HCT116 (cell line): ENCODE data around the gene DLG2. TPM values are rescaled to one million over a fixed set of nuclear protein-coding genes. Genes with fewer than 3 reads are reported as not detected.

Experiments
- ATAC-seq: fragments of 200-7000 bp; cut with Tn5 transposase; 2 replicates; pipeline ENCODE4 v1.9.1; 2020; ENCODE audit warnings: mild to moderate bottlenecking, moderate library complexity
- BruUV-seq: library from RNA; stranded (reverse); fragments of 400-500 nt; replicated peaks from 2 replicates; lab custom pipeline; 2021; lab: Mats Ljungman, UMichigan
- CTCF ChIA-PET: fragments of 300-600 bp; sonication (Branson Sonifier 250); formaldehyde crosslinking; loops from one replicate; lab custom pipeline; 2021; ENCODE audit warnings: antibody characterized with exemption; lab: Charles Lee
- POLR2A ChIA-PET: fragments of 300-600, 350-600 bp; sonication (Branson Sonifier 250); formaldehyde crosslinking; loops from one replicate; lab custom pipeline; 2021; ENCODE audit warnings: antibody characterized with exemption; lab: Charles Lee
- RAD21 ChIA-PET, 2 experiments: fragments of 300-600 bp; sonication (Branson Sonifier 250); formaldehyde crosslinking; loops; one replicate each; lab custom pipeline; 2023; ENCODE audit warnings: low total read pairs in 2 of 2; ENCODE audit not compliant: uncharacterized antibody in 2 of 2, unreplicated experiment in 2 of 2, low non-redundant PET in 1 of 2; lab: Charles Lee
- DNase-seq: peaks from one replicate; pipeline ENCODE4 v3.0.0-alpha.2; 2010; ENCODE audit warnings: low read depth, low spot score
- H2AFZ ChIP-seq: fragments of 200-600 bp; shearing (Covaris generic), sonication (generic); 2 replicates; pipeline ENCODE4 v1.6.1; 2017; ENCODE audit warnings: low read depth, mixed run types, mixed read lengths, antibody characterized with exemption, low read length; ENCODE audit not compliant: poor library complexity, severe bottlenecking
- H3K27ac ChIP-seq: 2 replicates; pipeline ENCODE4 v1.5.1; 2012; ENCODE audit warnings: low read depth, low read length
- H3K27me3 ChIP-seq: fragments of 200-600 bp; sonication (generic); 2 replicates; pipeline ENCODE4 v1.6.1; 2016; ENCODE audit warnings: mixed run types, low read length, mixed read lengths; ENCODE audit not compliant: insufficient read depth
- H3K36me3 ChIP-seq, 2 experiments: fragments of 200-500 bp in 1 of 2; fragments of 200-600 bp in 1 of 2; sonication (Bioruptor generic) in 1 of 2; sonication (generic) in 1 of 2; 2 replicates each; pipeline versions ENCODE4 v1.5.1 to v1.6.1; 2014 to 2016; ENCODE audit warnings: low read length in 2 of 2, inconsistent platforms in 1 of 2, mixed read lengths in 1 of 2, mixed run types in 1 of 2; ENCODE audit not compliant: insufficient read depth in 2 of 2, control insufficient read depth in 1 of 2
- H3K4me1 ChIP-seq, 2 experiments: fragments of 200-600 bp in 1 of 2; sonication (generic) in 1 of 2; 2 replicates each; pipeline versions ENCODE4 v1.5.1 to v1.6.1; 2012 to 2017; ENCODE audit warnings: low read length in 2 of 2, inconsistent platforms in 1 of 2, mild to moderate bottlenecking in 1 of 2, mixed read lengths in 1 of 2, mixed run types in 1 of 2, moderate library complexity in 1 of 2; ENCODE audit not compliant: insufficient read depth in 2 of 2, control insufficient read depth in 1 of 2
- H3K4me2 ChIP-seq: fragments of 200-600 bp; sonication (generic); 2 replicates; pipeline ENCODE4 v1.6.1; 2017; ENCODE audit warnings: mixed run types, low read length, mixed read lengths
- H3K4me3 ChIP-seq, 2 experiments: fragments of 200-600 bp in 1 of 2; sonication (generic) in 1 of 2; replicated peaks in 1 of 2; 2 replicates each; pipeline ENCODE4 v1.5.1; 2011 to 2016; ENCODE audit warnings: low read length in 2 of 2, control low read depth in 1 of 2, low read depth in 1 of 2, mild to moderate bottlenecking in 1 of 2, mixed read lengths in 1 of 2, mixed run types in 1 of 2
- H3K79me2 ChIP-seq: fragments of 200-600 bp; sonication (generic); 2 replicates; pipeline ENCODE4 v1.6.1; 2017; ENCODE audit warnings: mild to moderate bottlenecking, mixed run types, low read length, moderate library complexity, mixed read lengths; ENCODE audit not compliant: insufficient read depth
- H3K9ac ChIP-seq: fragments of 200-600 bp; sonication (generic); 2 replicates; pipeline ENCODE4 v1.6.1; 2016; ENCODE audit warnings: low read length, mixed read lengths
- H3K9me2 ChIP-seq: fragments of 200-600 bp; sonication (generic), shearing (Covaris generic); 2 replicates; pipeline ENCODE4 v1.6.1; 2017; ENCODE audit warnings: mixed run types, mild to moderate bottlenecking, moderate library complexity; ENCODE audit not compliant: insufficient read depth
- H3K9me3 ChIP-seq, 2 experiments: fragments of 200-500 bp in 1 of 2; fragments of 200-600 bp in 1 of 2; sonication (Bioruptor generic) in 1 of 2; sonication (generic) in 1 of 2; 2 replicates each; pipeline ENCODE4 v1.6.1; 2014 to 2017; ENCODE audit warnings: low read length in 2 of 2, mixed read lengths in 2 of 2, inconsistent platforms in 1 of 2, low read depth in 1 of 2, mild to moderate bottlenecking in 1 of 2, mixed run types in 1 of 2, moderate library complexity in 1 of 2; ENCODE audit not compliant: control insufficient read depth in 1 of 2, insufficient read depth in 1 of 2
- H4K20me1 ChIP-seq: fragments of 200-600 bp; sonication (generic), shearing (Covaris generic); 2 replicates; pipeline ENCODE4 v1.6.1; 2017; ENCODE audit warnings: mixed run types, mild to moderate bottlenecking, moderate library complexity; ENCODE audit not compliant: insufficient read depth
- CBX3 ChIP-seq: IDR thresholded peaks from 2 replicates; pipeline ENCODE4 v1.6.1; 2012; ENCODE audit warnings: low read depth
- CEBPB ChIP-seq: IDR thresholded peaks from 2 replicates; pipeline ENCODE4 v1.6.1; 2012; ENCODE audit warnings: low read depth
- EGR1 ChIP-seq: IDR thresholded peaks from 2 replicates; pipeline ENCODE4 v1.6.1; 2012; ENCODE audit warnings: low read depth
- ELF1 ChIP-seq: IDR thresholded peaks from 2 replicates; pipeline ENCODE4 v1.6.1; 2012; ENCODE audit warnings: low read depth, borderline replicate concordance
- EZH2phosphoT487 ChIP-seq: fragments of 200-600 bp; IDR thresholded peaks from 2 replicates; pipeline ENCODE4 v1.6.1; 2018; ENCODE audit warnings: antibody characterized with exemption, borderline replicate concordance
- FOSL1 ChIP-seq: IDR thresholded peaks from 2 replicates; pipeline ENCODE4 v1.6.1; 2012; ENCODE audit warnings: low read depth
- JUND ChIP-seq: IDR thresholded peaks from 2 replicates; pipeline ENCODE4 v1.6.1; 2012
- POLR2AphosphoS5 ChIP-seq: IDR thresholded peaks from 2 replicates; pipeline ENCODE4 v1.6.1; 2011; ENCODE audit warnings: mild to moderate bottlenecking, low read depth, low read length, moderate library complexity
- RAD21 ChIP-seq: IDR thresholded peaks from 2 replicates; pipeline ENCODE4 v1.6.1; 2012; ENCODE audit warnings: low read depth, mild to moderate bottlenecking
- REST ChIP-seq: IDR thresholded peaks from 2 replicates; pipeline ENCODE4 v1.6.1; 2012; ENCODE audit warnings: low read depth
- SP1 ChIP-seq: IDR thresholded peaks from 2 replicates; pipeline ENCODE4 v1.6.1; 2012; ENCODE audit warnings: low read depth
- SRF ChIP-seq: IDR thresholded peaks from 2 replicates; pipeline ENCODE4 v1.6.1; 2012; ENCODE audit warnings: low read depth
- TCF7L2 ChIP-seq: IDR thresholded peaks from 2 replicates; pipeline ENCODE4 v1.7.0; 2011; ENCODE audit warnings: borderline replicate concordance, inconsistent platforms; ENCODE audit not compliant: insufficient read depth, insufficient read length; ENCODE audit errors: extremely low read depth
- ZBTB33 ChIP-seq: IDR thresholded peaks from 2 replicates; pipeline ENCODE4 v1.6.1; 2011; ENCODE audit warnings: mild to moderate bottlenecking, low read length, moderate library complexity; ENCODE audit not compliant: insufficient replicate concordance; ENCODE audit errors: extremely low read depth
- ZFX ChIP-seq: fragments of 450-650 bp; IDR thresholded peaks from 2 replicates; pipeline ENCODE4 v1.6.1; 2017
- intact Hi-C: fragments of 100-400 bp; cut with micrococcal nuclease; formaldehyde crosslinking; loops from 2 replicates; pipeline ENCODE4 v1.10.0; 2022
- total RNA-seq: library from RNA; stranded (reverse); gene quantifications from one replicate; pipeline ENCODE4 v1.2.1, GENCODE V29; 2021; ENCODE audit not compliant: unreplicated experiment

DLG2 gene
- total RNA-seq, 1 experiment from 2014 or later = 2.4 TPM

- no peak for TF ChIP-seq ZBTB33
- TF ChIP-seq CBX3 = no peak
- TF ChIP-seq SP1 = no peak
- no peak for TF ChIP-seq ZFX
- no peak for TF ChIP-seq SRF
These were observed 278.2 kb downstream of the DLG2 start (continued) for GRCh38 chr11:85348945-85349344.

- POLR2A ChIA-PET = no interaction called here
- H3K27me3 ChIP-seq = no peaks in the 10 kb centered on the region
- intact Hi-C loops = no loop called here
- no peak overlapping the region for H3K9ac ChIP-seq
- H4K20me1 ChIP-seq = no peaks in the 10 kb centered on the region
- H3K9me2 ChIP-seq = no peaks in the 10 kb centered on the region
- no peak overlapping the region for H3K4me2 ChIP-seq
- DNase-seq (no peak), ATAC-seq (no peak)
- no peaks in the 10 kb centered on the region for H3K4me1 ChIP-seq
- TF ChIP-seq ZFX (no peak), FOSL1 (no peak), ELF1 (no peak), CEBPB (no peak), JUND (no peak), EGR1 (no peak), RAD21 (no peak), EZH2phosphoT487 (no peak), REST (no peak), TCF7L2 (no peak), POLR2AphosphoS5 (no peak)
- TF ChIP-seq, all 23 proteins: peak for 0
- Histone ChIP-seq H3K9me3 (no peaks in the 10 kb centered on the region), H3K4me3 (no peak overlapping the region), H3K27ac (no peak overlapping the region), H2AFZ (no peak overlapping the region), H3K79me2 (no peaks in the 10 kb centered on the region), H3K36me3 (no peaks in the 10 kb centered on the region)
- RAD21 ChIA-PET = no interaction called here
- BruUV-seq = no TSS peak
- CTCF ChIA-PET = no interaction called here
These were observed 279.9 kb downstream of the DLG2 start for GRCh38 chr11:85347291-85347690.
